Measurements from ENCODE around the gene ZBTB7C. TPM values are rescaled to one million over a fixed set of nuclear protein-coding genes. Genes with fewer than 3 reads are reported as not detected.

Gene ZBTB7C
- total RNA-seq, 6 experiments from 2014 or later = not detected

GRCh38 chr18:48164701-48165100, 244.5 kb downstream of the ZBTB7C start:
- Mint-ChIP-seq H3K27me3 (ENCODE audit: insufficient read depth) (peaks cover 19% of the 10 kb centered on the region), H3K27ac (no peak overlapping the region), H3K4me1 (ENCODE audit: low read depth) (no peaks in the 10 kb centered on the region), H3K36me3 (ENCODE audit: low read depth) (no peaks in the 10 kb centered on the region), H3K4me3 (no peak overlapping the region), H3K9me3 (no peaks in the 10 kb centered on the region)
- DNase-seq = no peak
- no peak for TF ChIP-seq CTCF (IDR thresholded peaks at IDR 0.05)

DNA sequence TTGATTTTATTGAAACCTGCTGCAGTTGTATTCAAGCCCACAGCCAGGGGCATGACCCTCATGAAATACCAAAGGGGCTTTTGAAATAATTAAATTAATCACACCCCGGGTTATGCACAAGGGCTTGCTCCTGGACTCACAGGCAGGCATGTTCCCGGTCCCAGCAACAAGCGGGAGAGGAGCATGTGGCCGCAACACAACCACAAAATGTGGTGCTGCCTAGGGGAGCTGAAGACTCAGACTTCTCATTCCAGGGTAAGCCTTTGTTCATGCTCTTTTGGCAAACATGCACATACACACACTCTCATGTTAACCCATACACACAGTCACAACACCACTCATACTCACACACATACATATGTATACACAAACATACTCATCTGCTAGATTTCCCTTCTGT, 245.1 kb downstream of the ZBTB7C start:
- H3K4me1 Mint-ChIP-seq (ENCODE audit: low read depth) = no peaks in the 10 kb centered on the region
- H3K27ac Mint-ChIP-seq = no peak overlapping the region
- no peak overlapping the region for H3K4me3 Mint-ChIP-seq
- peaks cover 16% of the 10 kb centered on the region for H3K27me3 Mint-ChIP-seq (ENCODE audit: insufficient read depth)
- DNase-seq = no peak
- H3K9me3 Mint-ChIP-seq = no peaks in the 10 kb centered on the region
- H3K36me3 Mint-ChIP-seq (ENCODE audit: low read depth) = no peaks in the 10 kb centered on the region
- TF ChIP-seq CTCF (IDR thresholded peaks at IDR 0.05) = no peak

DNA sequence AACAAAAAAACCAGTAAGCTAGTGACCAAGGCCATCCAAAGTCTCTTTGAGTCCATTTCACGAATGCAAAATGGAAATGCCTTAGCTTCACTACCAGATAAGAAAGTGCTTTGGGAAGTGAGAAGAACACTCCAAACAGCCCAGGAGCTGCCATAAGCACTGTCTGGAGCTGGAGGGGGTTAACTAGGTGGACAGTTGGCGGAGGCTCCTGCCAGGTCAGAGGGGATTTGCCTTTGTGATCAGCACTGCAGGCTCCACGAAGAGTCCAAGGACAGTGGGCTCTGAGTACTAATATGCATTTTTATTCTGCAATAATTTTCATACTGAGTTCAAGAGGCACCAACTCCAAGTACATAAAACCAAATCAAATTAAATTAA, 245.5 kb downstream of the ZBTB7C start:
- no peak for DNase-seq
- Mint-ChIP-seq H3K27me3 (ENCODE audit: insufficient read depth) (peaks cover 14% of the 10 kb centered on the region), H3K4me1 (ENCODE audit: low read depth) (no peaks in the 10 kb centered on the region), H3K36me3 (ENCODE audit: low read depth) (no peaks in the 10 kb centered on the region), H3K4me3 (no peak overlapping the region), H3K9me3 (no peaks in the 10 kb centered on the region), H3K27ac (no peak overlapping the region)
- no peak for TF ChIP-seq CTCF (IDR thresholded peaks at IDR 0.05)

- H3K9me3 Mint-ChIP-seq = no peaks in the 10 kb centered on the region
- DNase-seq = no peak
- H3K27ac Mint-ChIP-seq = no peak overlapping the region
- no peak overlapping the region for H3K4me3 Mint-ChIP-seq
- peaks cover 14% of the 10 kb centered on the region for H3K27me3 Mint-ChIP-seq (ENCODE audit: insufficient read depth)
- no peak for TF ChIP-seq CTCF (IDR thresholded peaks at IDR 0.05)
- H3K36me3 Mint-ChIP-seq (ENCODE audit: low read depth) = no peaks in the 10 kb centered on the region
- no peaks in the 10 kb centered on the region for H3K4me1 Mint-ChIP-seq (ENCODE audit: low read depth)
Observed at GRCh38 chr18:48162956-48163737, 246.0 kb downstream of the ZBTB7C start.

- Mint-ChIP-seq H3K4me3 (peak overlapping the region; percentile 72), H3K9me3 (no peaks in the 10 kb centered on the region), H3K27ac (no peak overlapping the region), H3K4me1 (ENCODE audit: low read depth) (no peaks in the 10 kb centered on the region), H3K36me3 (ENCODE audit: low read depth) (no peaks in the 10 kb centered on the region), H3K27me3 (ENCODE audit: insufficient read depth) (peaks cover 17% of the 10 kb centered on the region)
- DNase-seq = no peak
- no peak for TF ChIP-seq CTCF (IDR thresholded peaks at IDR 0.05)
Observed at GRCh38 chr18:48161911-48162698, 247.1 kb downstream of the ZBTB7C start.

Data from HFFc6 (cell line).